ENCODE data around the gene JOSD2.

Gene JOSD2

DNA sequence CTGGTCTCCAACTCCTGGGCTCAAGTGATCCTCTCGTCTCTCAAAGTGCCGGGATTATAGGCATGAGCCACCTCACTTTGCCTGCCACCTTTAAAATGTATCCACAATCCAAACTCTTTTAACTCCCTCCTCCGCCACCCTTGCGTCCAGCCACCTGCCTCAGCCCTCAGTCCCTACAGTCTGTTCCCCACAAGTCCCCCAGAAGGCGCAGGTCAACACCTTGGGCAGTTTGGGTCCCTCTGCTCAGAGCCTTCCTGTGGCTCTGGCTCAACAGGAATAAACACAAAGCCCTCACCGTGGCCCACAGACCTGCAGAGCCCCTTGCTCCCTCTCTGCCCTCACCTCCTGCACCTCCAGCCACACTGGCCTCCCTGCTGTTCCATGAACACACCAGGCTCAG lies 42.2 kb downstream of the JOSD2 start:
- Histone ChIP-seq H3K9ac (no peak overlapping the region), H3K27ac (no peak overlapping the region), H3K79me2 (no peaks in the 10 kb centered on the region), H3K36me3 (ENCODE audit: control insufficient read depth, insufficient read depth, low read length) (no peaks in the 10 kb centered on the region), H3K4me2 (ENCODE audit: low read length) (no peak overlapping the region), H2AFZ (no peak overlapping the region), H3K9me3 (ENCODE audit: control insufficient read depth, low read length) (no peaks in the 10 kb centered on the region), H3K4me3 (ENCODE audit: low read depth, low read length) (no peak overlapping the region), H3K4me1 (no peaks in the 10 kb centered on the region), H3K27me3 (ENCODE audit: control insufficient read depth, insufficient read depth, low read length) (no peaks in the 10 kb centered on the region)
- TF ChIP-seq, protein P1, sequence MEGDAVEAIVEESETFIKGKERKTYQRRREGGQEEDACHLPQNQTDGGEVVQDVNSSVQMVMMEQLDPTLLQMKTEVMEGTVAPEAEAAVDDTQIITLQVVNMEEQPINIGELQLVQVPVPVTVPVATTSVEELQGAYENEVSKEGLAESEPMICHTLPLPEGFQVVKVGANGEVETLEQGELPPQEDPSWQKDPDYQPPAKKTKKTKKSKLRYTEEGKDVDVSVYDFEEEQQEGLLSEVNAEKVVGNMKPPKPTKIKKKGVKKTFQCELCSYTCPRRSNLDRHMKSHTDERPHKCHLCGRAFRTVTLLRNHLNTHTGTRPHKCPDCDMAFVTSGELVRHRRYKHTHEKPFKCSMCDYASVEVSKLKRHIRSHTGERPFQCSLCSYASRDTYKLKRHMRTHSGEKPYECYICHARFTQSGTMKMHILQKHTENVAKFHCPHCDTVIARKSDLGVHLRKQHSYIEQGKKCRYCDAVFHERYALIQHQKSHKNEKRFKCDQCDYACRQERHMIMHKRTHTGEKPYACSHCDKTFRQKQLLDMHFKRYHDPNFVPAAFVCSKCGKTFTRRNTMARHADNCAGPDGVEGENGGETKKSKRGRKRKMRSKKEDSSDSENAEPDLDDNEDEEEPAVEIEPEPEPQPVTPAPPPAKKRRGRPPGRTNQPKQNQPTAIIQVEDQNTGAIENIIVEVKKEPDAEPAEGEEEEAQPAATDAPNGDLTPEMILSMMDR (IDR thresholded peaks at IDR 0.05): no peak

DNA sequence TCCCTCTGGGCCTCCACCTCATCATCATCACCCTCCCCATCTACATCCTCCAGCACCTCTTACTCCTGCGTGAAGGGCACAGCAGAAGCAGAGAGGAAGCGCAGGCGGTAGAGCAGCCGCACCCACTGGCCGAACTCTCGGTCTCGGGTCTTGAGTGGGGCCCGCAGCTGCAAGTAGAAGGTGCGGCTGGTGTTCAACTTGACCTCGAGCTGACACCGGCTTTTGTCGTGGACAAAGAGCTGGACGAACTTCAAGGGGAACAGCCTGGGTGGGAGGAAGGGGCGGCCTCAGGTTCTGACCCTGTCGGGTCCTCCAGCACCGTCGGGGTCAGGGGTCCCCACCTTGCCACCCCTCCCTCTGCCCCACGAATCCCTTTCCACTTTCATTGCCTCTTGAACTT lies 43.4 kb downstream of the JOSD2 start:
- Histone ChIP-seq H3K4me3 (ENCODE audit: low read depth, low read length) (no peak overlapping the region), H3K27me3 (ENCODE audit: control insufficient read depth, insufficient read depth, low read length) (no peaks in the 10 kb centered on the region), H3K27ac (no peak overlapping the region), H3K4me1 (no peaks in the 10 kb centered on the region), H2AFZ (no peak overlapping the region), H3K4me2 (ENCODE audit: low read length) (no peak overlapping the region), H3K79me2 (no peaks in the 10 kb centered on the region), H3K9ac (no peak overlapping the region), H3K36me3 (ENCODE audit: control insufficient read depth, insufficient read depth, low read length) (no peaks in the 10 kb centered on the region), H3K9me3 (ENCODE audit: control insufficient read depth, low read length) (no peaks in the 10 kb centered on the region)
- TF ChIP-seq, protein P1 (IDR thresholded peaks at IDR 0.05): no peak

DNA sequence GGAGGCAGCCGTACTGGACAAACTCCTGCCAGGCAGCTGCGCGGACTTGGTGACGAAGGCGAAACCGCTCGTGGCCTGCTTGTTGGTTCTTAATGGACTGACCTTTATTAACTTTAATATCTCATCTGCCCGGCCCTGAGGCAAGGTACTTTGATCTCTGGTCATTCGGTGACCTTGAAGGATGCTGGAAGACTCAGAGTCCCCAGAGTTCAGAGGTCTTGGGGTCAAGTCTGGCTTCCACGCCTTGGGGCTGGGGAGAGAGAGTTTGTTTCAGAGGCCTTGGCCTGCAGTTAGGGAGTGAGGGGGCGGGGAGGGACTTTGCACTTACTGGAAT lies 44.3 kb downstream of the JOSD2 start:
- H2AFZ ChIP-seq: no peak overlapping the region
- H3K9ac ChIP-seq: no peak overlapping the region
- no peaks in the 10 kb centered on the region for H3K4me1 ChIP-seq
- no peak overlapping the region for H3K4me3 ChIP-seq (ENCODE audit: low read depth, low read length)
- H3K9me3 ChIP-seq (ENCODE audit: control insufficient read depth, low read length): no peaks in the 10 kb centered on the region
- H3K27me3 ChIP-seq (ENCODE audit: control insufficient read depth, insufficient read depth, low read length): no peaks in the 10 kb centered on the region
- no peaks in the 10 kb centered on the region for H3K36me3 ChIP-seq (ENCODE audit: control insufficient read depth, insufficient read depth, low read length)
- H3K4me2 ChIP-seq (ENCODE audit: low read length): no peak overlapping the region
- TF ChIP-seq, protein P1 (IDR thresholded peaks at IDR 0.05): no peak
- H3K79me2 ChIP-seq: no peaks in the 10 kb centered on the region
- no peak overlapping the region for H3K27ac ChIP-seq

DNA sequence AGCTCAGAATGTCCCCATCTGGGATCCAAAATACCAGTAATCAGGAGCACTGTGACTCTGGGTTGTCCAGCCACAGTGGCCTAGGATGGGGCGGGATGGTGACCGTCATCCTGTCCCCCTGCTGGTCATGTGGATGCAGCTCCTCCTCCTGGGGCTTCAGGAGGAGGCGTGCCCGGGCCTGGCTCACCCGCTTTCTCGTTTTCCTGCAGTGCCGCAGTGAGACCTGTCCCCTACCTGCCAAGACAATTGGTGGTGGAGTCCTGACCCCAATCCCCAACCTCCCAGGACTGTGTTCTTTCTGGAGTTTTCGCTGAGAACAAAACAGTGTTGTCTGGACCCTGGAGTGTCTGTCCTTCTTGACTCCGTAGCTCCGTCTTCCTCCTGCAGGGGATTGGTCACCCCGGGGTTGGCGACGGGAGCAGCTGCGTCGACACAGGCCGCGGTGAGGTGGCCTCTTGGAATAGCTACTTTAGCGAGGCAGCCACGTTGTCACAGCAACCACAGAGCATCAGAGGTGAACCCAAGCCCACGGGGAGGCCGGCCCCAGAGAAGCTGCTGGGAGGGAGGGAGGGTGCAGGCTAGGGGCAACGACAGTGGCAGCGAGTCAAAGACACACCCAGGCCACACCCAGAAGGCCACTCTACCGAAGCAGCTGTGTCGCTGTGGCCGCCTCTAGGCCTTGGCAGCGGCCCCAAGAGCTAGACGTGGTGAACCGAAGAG lies 44.8 kb downstream of the JOSD2 start:
- no peaks in the 10 kb centered on the region for H3K36me3 ChIP-seq (ENCODE audit: control insufficient read depth, insufficient read depth, low read length)
- H3K4me2 ChIP-seq (ENCODE audit: low read length): no peak overlapping the region
- TF ChIP-seq, protein P1 (IDR thresholded peaks at IDR 0.05): no peak
- H3K4me1 ChIP-seq: no peaks in the 10 kb centered on the region
- H2AFZ ChIP-seq: no peak overlapping the region
- no peaks in the 10 kb centered on the region for H3K27me3 ChIP-seq (ENCODE audit: control insufficient read depth, insufficient read depth, low read length)
- H3K79me2 ChIP-seq: no peaks in the 10 kb centered on the region
- H3K9me3 ChIP-seq (ENCODE audit: control insufficient read depth, low read length): no peaks in the 10 kb centered on the region
- no peak overlapping the region for H3K27ac ChIP-seq
- no peak overlapping the region for H3K4me3 ChIP-seq (ENCODE audit: low read depth, low read length)
- no peak overlapping the region for H3K9ac ChIP-seq

DNA sequence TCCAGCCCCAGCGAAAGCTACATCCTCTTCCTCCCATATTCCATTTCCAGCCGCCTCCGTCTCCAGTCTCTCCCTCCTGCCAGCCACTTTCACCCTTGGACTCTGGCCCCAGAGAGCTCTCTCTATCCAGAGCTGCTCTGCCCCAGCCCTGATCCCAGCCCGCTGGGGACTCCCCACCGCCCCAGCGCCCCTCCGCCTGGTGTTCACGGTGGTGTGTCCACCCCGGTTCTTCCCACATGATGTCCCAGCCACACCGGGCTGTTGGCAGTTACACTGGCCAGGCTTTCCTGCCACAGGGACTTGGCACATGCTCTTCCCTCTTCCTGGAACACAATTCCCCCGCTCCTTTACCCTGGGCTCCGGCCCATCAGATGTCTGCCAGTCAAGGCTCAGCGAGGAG lies 46.0 kb downstream of the JOSD2 start:
- H3K27me3 ChIP-seq (ENCODE audit: control insufficient read depth, insufficient read depth, low read length): no peaks in the 10 kb centered on the region
- TF ChIP-seq, protein P1 (IDR thresholded peaks at IDR 0.05): no peak
- H3K79me2 ChIP-seq: no peaks in the 10 kb centered on the region
- no peak overlapping the region for H3K27ac ChIP-seq
- H3K4me3 ChIP-seq (ENCODE audit: low read depth, low read length): no peak overlapping the region
- no peaks in the 10 kb centered on the region for H3K9me3 ChIP-seq (ENCODE audit: control insufficient read depth, low read length)
- no peak overlapping the region for H3K9ac ChIP-seq
- H2AFZ ChIP-seq: no peak overlapping the region
- no peaks in the 10 kb centered on the region for H3K36me3 ChIP-seq (ENCODE audit: control insufficient read depth, insufficient read depth, low read length)
- H3K4me1 ChIP-seq: no peaks in the 10 kb centered on the region
- H3K4me2 ChIP-seq (ENCODE audit: low read length): no peak overlapping the region

All from parathyroid adenoma (tissue), 2 donors.